ACC112 (cell line): Measurements from ENCODE around the gene C10orf105.

ENCODE experiments used
- H2AFZ ChIP-seq: fragments of 200-600 bp; sonication (generic); one replicate; pipeline ENCODE4 v1.6.0; 2017; ENCODE audit warnings: antibody characterized with exemption, low read length; ENCODE audit not compliant: unreplicated experiment
- H3K27ac ChIP-seq: fragments of 200-600 bp; sonication (generic); 2 replicates; pipeline ENCODE4 v1.5.1; 2014; ENCODE audit warnings: low read depth, mild to moderate bottlenecking, antibody characterized with exemption, low read length, moderate library complexity
- H3K27me3 ChIP-seq: fragments of 200-600 bp; sonication (generic); 2 replicates; pipeline ENCODE4 v1.6.1; 2014; ENCODE audit warnings: mild to moderate bottlenecking, antibody characterized with exemption, low read length, moderate library complexity, mixed read lengths; ENCODE audit not compliant: insufficient read depth
- H3K36me3 ChIP-seq: fragments of 200-600 bp; sonication (generic); 2 replicates; pipeline ENCODE4 v1.6.1; 2016; ENCODE audit warnings: mild to moderate bottlenecking, antibody characterized with exemption, low read length, moderate library complexity, mixed read lengths; ENCODE audit not compliant: insufficient read depth
- H3K4me1 ChIP-seq: fragments of 200-600 bp; sonication (generic); one replicate; pipeline ENCODE4 v1.6.1; 2016; ENCODE audit warnings: low read length, mixed read lengths; ENCODE audit not compliant: insufficient read depth, unreplicated experiment, control insufficient read depth
- H3K4me3 ChIP-seq: fragments of 200-600 bp; sonication (generic); 2 replicates; pipeline ENCODE4 v1.5.1; 2014; ENCODE audit warnings: mild to moderate bottlenecking, low read depth, low read length
- H3K79me2 ChIP-seq: fragments of 200-600 bp; sonication (generic); one replicate; pipeline ENCODE4 v1.6.0; 2016; ENCODE audit warnings: low read length; ENCODE audit not compliant: control insufficient read depth, unreplicated experiment, insufficient read depth

C10orf105 gene

GRCh38 chr10:71685554-71686232 is 33.9 kb downstream of the C10orf105 start:
- H3K79me2 ChIP-seq: no peaks in the 10 kb centered on the region

DNA sequence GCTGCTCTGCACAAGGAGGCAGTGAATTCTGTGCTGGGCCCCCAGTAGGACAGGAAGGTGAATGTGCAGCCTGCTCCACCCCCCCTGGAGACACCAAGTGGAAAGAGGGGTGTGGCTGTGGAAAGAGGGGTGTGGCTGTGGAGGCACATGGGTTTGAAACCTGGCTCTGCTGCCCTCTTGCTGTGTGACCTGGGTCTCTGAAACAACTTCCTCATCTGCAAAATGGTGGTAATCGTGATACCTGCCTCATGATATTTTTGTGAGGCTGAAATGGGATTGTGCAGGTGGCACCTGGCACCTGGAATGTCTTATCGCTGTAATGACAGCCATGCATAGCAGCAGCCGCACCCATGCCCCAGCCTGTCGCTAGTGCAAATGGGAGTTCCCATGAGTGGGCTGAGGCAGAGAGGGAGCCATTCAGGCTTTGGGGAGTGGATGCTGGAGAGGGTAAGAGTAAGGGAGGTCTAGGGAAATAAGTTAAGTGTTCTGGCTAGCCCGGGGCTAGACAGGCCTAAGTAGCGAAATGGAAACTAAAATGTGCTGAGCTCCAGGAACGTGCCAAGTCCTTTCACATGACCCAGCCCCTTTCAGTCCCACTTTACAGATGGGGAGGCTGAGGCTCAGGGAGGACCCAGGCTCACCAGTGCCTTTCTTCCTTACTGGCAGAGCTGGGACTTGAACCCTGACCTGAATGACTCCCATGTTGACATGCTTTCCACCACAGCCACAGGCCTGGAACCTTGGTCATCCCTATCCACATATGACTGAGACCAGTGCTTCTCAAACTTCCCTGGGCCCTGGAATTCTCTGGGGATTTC is 35.0 kb downstream of the C10orf105 start:
- H3K4me3 ChIP-seq: no peak overlapping the region
- no peaks in the 10 kb centered on the region for H3K4me1 ChIP-seq
- no peak overlapping the region for H2AFZ ChIP-seq
- no peak overlapping the region for H3K27ac ChIP-seq
- H3K36me3 ChIP-seq: no peaks in the 10 kb centered on the region
- peaks cover 6% of the 10 kb centered on the region for H3K27me3 ChIP-seq
- H3K79me2 ChIP-seq: no peaks in the 10 kb centered on the region

More at GRCh38 chr10:71685554-71686232, 33.9 kb downstream of the C10orf105 start:
- H3K4me1 ChIP-seq: no peaks in the 10 kb centered on the region
- no peak overlapping the region for H3K4me3 ChIP-seq
- no peak overlapping the region for H3K27ac ChIP-seq
- H3K27me3 ChIP-seq: peaks cover 6% of the 10 kb centered on the region
- no peak overlapping the region for H2AFZ ChIP-seq
- no peaks in the 10 kb centered on the region for H3K36me3 ChIP-seq

- Histone ChIP-seq H3K27me3 (peaks cover 10% of the 10 kb centered on the region), H3K79me2 (no peaks in the 10 kb centered on the region), H3K4me3 (no peak overlapping the region), H3K4me1 (no peaks in the 10 kb centered on the region), H3K27ac (no peak overlapping the region), H2AFZ (no peak overlapping the region), H3K36me3 (no peaks in the 10 kb centered on the region)
Measured at GRCh38 chr10:71683301-71683700, 36.3 kb downstream of the C10orf105 start.

DNA sequence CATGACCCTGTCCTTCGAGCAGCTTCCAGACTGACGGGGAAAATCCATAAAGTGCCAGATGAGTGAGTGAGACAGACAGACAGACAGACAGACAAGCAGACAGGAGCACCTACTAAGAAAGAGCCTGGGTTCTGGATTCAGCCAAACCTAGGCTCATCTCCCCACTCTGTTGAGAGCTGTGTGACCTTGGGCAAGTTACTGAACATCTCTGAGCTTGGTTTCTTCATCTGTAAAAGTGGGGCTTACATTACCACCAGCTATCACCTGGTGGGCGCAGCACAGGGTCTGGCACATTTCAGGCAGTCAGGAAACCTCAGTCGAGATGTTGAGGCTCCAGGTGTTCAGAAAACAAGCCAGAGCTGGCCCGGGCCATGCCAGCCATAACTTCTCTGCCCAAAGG is 37.6 kb downstream of the C10orf105 start:
- Histone ChIP-seq H3K36me3 (no peaks in the 10 kb centered on the region), H3K4me3 (no peak overlapping the region), H2AFZ (no peak overlapping the region), H3K27ac (no peak overlapping the region), H3K4me1 (no peaks in the 10 kb centered on the region), H3K27me3 (peaks cover 19% of the 10 kb centered on the region), H3K79me2 (no peaks in the 10 kb centered on the region)

- Histone ChIP-seq H3K4me1 (no peaks in the 10 kb centered on the region), H3K36me3 (no peaks in the 10 kb centered on the region), H3K27ac (no peak overlapping the region), H3K27me3 (peaks cover 19% of the 10 kb centered on the region), H3K4me3 (no peak overlapping the region), H3K79me2 (no peaks in the 10 kb centered on the region), H2AFZ (no peak overlapping the region)
Measured at GRCh38 chr10:71679425-71679824, 40.2 kb downstream of the C10orf105 start.

DNA sequence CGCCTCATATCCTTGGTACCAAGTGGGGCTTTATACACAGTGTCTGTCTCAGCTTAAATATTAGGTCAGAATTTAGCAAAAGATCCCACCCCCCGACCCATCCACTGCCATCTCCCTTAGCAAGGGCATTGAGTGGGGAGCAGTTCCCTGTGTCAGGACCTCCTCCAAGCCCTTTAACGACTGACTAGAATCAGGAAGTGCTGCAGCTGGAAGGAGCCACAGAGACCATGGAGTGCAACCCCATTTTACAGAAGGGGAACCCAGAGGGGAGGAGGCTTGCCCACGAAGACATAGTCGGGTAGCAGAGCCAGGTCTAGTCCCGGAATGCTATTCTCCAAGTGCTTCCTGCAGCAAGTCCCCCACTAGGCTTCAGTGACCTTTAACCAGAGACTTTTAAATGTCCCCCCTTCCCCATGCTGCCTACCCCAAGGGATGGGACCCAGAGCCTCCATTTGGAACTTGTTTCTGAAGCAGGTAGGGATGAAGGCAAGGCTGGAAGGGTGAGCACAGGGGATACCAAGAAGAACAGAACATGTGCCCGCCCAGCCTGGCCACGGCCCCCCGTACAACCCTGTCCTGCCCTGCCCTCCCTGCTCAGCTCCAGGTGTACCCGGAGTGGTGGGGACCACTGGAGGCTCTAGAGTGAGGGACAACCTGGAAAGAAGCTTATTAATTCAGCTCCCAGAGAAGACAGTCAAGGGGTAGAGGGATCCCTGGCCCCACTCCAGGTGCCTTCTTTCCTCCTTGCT is 41.3 kb downstream of the C10orf105 start:
- Histone ChIP-seq H3K4me1 (no peaks in the 10 kb centered on the region), H3K36me3 (no peaks in the 10 kb centered on the region), H3K27me3 (peaks cover 25% of the 10 kb centered on the region), H3K4me3 (no peak overlapping the region), H2AFZ (no peak overlapping the region), H3K27ac (no peak overlapping the region), H3K79me2 (no peaks in the 10 kb centered on the region)

DNA sequence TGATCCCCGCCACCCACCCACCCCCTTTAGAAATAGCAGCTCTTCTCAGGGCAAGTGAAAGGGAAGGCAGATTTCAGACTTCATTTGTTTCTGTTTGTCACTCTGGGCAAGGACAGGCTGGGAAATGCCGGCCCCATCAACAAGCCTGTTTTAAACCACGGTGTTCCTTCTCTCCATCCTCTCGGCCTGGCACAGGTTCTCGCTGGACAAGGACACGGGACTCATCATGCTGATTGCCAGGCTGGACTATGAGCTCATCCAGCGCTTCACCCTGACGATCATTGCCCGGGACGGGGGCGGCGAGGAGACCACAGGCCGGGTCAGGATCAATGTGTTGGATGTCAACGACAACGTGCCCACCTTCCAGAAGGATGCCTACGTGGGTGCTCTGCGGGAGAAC is 42.3 kb downstream of the C10orf105 start:
- peaks cover 25% of the 10 kb centered on the region for H3K27me3 ChIP-seq
- no peaks in the 10 kb centered on the region for H3K79me2 ChIP-seq
- no peak overlapping the region for H2AFZ ChIP-seq
- no peaks in the 10 kb centered on the region for H3K36me3 ChIP-seq
- H3K4me3 ChIP-seq: no peak overlapping the region
- H3K4me1 ChIP-seq: no peaks in the 10 kb centered on the region
- H3K27ac ChIP-seq: no peak overlapping the region

- peaks cover 20% of the 10 kb centered on the region for H3K27me3 ChIP-seq
Measured at GRCh38 chr10:71675295-71675970, 44.1 kb downstream of the C10orf105 start.

DNA sequence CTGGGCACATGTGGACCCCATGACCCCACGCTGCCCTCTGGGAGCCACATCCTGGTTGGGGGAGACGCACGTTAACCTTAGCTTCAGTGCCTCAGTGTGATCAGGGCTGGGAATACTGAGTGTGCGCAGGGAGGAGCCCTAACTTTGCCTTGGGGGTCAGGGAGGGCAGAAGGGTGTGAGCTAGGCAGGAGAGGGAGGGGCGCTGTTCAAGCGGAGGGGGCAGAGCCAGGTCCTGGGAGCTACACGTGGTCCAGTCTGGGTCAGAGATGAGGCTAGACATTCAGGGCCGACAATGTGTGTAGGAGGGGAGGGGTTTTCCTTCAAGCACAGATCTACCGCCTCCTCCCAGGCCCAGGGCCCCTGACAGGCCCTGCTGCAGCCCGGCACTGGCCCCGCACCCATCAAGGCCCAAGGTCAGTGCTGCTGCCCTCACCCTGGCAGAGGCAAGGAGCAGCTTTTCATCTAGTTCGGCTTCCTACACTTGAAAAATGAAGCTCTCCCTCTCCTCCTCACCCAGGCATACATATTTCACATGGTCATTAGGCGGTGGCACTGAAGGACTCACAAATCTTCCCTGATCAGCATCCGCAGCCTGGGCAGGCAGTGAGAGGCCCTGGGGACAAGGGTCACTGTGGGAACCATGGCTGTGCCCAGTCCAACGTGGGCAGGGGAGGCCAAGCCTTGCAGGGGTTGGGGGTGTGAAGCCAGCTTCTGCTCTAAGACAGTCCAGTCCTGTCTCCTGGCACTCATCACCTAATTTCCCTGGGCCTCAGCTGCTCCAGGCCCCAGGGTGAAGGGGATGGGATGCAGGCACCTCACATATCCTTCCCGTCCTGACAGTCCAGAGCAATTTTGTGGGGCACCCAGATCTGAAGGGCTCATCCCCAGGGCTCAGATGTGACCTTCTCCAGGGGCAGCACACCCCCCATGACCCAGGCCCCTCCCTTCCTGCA is 47.3 kb downstream of the C10orf105 start:
- Histone ChIP-seq H3K4me1 (no peaks in the 10 kb centered on the region), H3K27ac (no peak overlapping the region), H2AFZ (no peak overlapping the region), H3K4me3 (no peak overlapping the region), H3K36me3 (no peaks in the 10 kb centered on the region), H3K79me2 (no peaks in the 10 kb centered on the region), H3K27me3 (0 out of 2 replicates have a peak, but pooled peaks cover 7% of the 10 kb centered on the region)

More at GRCh38 chr10:71675295-71675970, 44.1 kb downstream of the C10orf105 start:
- no peaks in the 10 kb centered on the region for H3K4me1 ChIP-seq
- H3K79me2 ChIP-seq: no peaks in the 10 kb centered on the region
- no peak overlapping the region for H3K4me3 ChIP-seq
- no peaks in the 10 kb centered on the region for H3K36me3 ChIP-seq
- no peak overlapping the region for H3K27ac ChIP-seq
- no peak overlapping the region for H2AFZ ChIP-seq
